ENCODE measurements around the gene HAVCR2.
A peak's percentile ranks its signal among the peaks of the same experiment; 100 is the strongest.

Gene HAVCR2

DNA sequence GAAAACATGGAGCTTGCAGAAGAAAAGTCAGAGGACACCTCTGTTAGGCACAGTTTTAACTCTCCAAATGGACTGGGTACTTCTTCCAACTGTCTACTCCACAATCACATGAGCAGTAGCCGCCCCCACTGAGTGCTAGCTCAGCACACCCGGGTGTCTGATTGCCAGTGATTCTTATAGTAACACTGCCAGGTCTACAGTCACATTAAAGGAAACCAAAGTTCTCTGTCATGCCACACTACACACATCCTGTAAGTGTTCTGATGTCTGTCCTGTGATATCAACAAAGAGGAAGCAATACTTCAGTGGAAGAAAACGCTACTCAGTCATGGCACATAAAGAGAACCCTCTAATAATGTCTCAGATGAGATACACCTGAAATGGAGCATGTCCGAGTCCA lies at the start of gene HAVCR2:
Gene HAVCR2 (minus strand): TSS at position 69 of the 400 bp plus-strand sequence. CDS start 61 bp downstream, at position 8.
- DNase-seq = no peak

DNA sequence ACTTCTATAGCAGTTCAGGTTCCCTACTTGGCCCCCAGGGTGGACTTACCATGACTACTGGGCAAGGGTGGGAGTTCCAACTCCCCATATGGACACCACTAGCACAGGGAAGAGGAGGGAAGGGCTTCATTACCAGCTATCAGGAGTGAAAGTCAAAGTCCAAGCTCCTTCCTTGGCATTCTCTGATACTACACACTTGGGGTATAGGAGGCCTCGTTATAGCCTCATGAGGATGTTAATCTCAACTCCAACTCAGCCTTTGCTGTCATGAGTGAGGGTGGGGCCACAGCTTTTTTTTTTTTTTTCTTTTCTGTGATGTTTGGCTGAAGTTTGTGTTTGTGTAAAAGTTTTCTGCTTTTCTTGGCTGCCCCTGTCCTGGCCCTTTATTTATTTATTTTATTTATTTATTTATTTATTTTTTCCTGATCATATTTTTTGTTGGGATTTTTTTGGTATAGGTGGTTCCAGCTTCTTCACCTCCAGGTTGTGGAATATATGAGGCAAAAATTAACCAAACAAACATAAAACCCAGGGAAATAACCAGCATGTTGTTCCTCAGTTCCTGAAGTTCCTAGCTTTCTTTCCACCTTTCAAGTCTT lies 48.5 kb upstream of the HAVCR2 start:
- no peak for DNase-seq

DNA sequence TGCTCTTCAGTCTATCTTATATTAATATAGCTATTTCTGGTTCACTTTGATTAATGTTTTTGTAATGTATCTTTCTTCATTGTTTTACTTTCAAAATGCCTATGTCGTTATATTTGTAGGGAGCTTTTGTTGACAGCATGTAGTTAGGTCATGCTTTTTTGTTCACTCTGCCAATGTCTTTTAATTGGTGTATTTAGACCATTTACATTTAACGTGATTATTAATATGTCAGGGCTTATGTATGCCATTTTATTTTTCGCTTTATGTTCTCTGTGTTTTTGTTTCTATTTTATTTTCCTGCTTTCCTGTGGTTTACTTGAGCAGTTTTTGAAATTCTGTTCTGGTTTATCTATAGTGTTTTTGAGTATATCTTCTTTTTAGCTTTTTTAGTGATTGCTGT lies 46.5 kb upstream of the HAVCR2 start:
- DNase-seq = no peak

DNA sequence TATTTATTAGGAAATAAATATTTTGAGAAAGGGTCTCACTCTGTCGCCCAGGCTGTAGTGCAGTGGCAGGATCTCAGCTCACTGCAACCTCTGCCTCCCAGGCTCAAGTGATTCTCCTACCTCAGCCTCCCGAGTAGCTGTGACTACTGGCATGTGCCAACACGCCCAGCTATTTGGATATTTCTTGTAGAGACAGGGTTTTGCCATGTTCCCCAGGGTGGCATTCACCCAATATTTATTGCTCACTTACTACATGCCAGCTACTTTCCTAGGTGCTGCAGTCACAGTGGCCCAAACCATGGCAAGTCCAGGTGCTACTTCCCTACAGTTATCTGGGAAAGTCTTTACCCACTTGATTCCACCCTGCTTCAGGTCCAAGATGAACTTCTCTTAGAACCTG lies 42.2 kb upstream of the HAVCR2 start:
- DNase-seq = no peak

DNA sequence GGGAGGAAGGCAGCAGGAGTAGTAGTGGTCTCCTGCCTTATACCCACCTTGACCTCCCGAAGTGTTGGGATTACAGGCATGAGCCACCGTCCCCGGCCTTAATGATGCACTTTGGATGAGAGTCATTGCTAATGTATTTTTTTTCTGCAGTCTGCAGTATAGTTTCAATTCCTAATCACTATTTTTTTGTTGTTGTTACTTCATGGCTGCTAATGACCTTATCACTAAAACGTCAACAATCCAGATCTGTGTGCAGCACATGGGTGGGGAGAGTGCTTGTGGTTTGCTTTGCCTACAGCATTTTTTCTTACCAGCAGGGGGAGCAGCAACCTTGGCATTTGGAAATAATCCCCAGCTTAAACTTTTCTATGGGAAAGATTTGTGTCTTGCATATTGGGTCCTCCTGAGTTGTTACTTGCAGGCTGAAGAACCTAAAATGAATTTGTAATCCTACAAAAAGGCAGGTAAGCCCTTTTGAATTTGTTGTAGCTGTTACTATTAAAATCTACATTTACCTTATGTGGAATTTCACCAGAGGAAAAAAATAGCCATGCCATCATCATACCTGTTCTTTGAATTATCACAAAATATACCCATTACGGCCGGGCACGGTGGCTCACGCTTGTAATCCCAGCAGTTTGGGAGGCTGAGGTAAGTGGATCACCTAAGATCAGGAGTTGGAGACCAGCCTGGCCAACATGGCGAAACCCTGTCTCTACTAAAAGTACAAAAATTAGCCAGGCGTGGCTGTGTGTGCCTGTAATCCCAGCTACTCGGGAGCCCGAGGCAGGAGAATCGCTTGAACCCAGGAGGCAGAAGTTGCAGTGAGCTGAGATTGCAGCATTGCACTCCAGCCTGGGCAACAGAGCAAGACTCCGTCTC lies 40.1 kb upstream of the HAVCR2 start:
- peak; percentile 8 for DNase-seq

DNA sequence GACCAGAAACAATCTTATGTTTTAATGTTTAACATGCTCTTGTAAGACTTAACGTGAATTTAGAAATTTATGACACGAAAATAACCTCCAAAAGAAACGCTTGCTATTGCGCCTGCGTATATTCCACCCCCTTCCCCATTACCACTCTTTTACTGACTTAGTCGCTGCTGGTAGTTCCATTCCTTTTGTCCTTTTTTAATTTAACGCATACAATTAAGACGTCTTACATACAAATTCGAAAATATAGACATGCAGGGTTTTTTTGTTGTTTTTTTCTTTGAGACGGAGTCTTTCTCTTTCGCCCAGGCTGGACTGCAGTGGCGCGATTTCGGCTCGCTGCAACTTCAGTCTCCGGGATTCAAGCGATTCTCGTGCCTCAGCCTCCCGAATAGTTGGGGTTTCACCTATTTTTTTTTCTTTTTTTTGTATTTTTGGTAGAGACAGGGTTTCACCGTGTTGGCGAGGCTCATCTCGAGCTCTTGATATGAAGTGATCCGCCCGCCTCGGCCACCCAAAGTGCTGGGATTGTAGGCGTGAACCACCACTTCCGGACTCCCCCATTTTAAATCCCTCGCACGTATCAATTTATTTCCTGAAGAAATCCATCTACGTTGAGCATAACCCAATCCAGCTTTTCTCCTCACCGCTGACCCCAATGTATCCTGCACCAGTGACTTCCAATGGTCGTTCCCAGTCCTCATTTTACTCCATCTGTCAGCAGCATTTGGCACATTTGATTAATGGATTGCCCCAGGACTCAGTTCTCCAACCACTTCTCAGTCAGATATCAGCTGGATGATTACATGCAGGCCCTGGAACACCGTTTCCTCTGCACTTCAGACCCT lies 34.5 kb upstream of the HAVCR2 start:
- no peak for DNase-seq

DNA sequence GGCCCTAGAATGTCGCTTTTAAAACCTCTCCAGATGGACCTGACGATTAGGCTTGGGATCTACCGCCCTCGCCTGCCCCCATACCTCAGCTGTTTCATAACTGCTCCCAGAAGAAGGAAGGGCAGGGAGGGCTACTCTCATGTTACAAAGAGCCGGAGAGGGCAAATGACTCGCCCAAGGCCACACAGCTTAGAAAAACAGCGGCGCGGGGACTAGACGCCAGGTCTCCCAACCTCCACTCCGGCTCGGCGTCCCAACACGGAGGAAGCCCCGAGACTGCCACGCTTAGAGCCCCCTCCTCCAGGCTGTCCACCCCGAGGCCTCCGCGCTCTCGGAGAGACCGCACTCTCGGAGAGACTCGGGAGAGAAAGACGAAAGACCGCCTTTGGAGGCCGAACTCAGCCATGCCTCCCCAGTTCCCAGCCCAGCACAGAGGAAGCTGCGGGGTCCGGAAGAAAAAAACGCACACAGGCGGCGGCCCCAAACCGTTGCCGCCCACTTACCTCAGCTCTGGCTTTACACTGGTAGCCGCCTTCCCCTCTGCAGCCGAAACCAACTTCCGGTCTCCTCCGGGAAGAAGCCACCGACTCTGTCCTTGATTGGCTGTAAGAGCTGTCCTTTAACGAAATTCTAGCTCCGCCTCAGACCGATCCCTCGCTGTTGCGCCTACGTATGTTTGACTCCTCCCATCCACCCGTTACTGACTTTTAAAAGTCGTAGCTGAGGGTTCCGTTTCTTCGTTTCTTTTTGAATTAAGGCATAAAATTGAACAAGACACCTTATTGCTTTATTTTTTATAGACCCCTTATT lies 33.7 kb upstream of the HAVCR2 start, which contains the start of gene MED7:
Gene MED7 (minus strand): TSS at position 549 of the 810 bp plus-strand sequence. CDS start 3,434 bp downstream, outside the sequence.
- DNase-seq = peak; percentile 89

DNA sequence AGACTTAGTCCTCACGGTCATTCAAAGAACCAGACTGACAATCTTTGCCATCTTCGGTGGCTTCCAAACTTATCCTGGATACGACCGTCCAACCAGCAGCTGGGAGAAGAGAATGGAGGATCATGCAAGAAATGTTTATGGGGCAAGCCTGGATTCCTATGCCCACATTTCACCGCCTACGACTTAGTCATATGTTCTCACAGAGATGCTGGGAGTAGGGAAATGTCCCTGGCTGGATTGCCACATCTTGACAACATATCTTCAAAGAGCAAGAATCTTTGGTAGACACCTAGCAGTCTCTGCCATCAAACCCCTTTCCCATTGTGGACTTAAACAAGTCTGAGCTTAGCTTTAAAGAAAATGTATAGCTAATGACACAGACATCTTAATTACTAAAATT lies 28.8 kb upstream of the HAVCR2 start:
- no peak for DNase-seq

DNA sequence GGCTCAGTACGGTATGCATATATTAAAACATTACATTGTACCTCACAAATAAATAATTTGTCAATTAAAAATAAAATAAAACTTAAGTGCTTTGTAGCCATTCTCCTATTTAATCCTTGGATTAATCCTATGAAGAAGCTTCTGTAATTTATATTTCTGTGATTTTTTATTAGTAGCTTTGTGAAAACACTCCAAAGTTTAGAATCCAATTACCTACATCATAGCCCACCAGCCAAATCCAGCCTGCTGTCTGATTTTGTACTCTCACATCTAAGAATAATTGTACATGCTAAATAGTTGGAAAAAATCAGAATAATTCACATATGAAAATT lies 23.4 kb upstream of the HAVCR2 start:
- no peak for DNase-seq

DNA sequence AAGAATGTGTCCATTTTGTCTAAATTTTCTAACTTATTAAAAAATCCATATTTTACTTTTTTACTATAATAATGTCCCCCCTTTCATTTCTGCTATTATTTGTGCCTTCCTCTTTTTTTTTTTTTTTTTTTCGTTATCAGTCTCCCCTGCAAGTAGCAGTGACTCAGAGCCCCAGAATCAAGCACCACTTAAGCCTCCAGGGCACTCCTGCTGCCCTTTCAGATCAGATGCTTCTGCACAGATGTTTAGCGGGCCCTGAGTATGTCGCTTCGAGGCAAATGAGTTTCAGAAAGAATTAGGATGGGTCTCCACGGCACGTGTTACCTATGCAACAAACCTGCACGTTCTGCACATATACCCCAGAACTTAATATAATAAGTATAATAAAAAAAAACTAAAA lies 22.1 kb upstream of the HAVCR2 start:
- DNase-seq = no peak

DNA sequence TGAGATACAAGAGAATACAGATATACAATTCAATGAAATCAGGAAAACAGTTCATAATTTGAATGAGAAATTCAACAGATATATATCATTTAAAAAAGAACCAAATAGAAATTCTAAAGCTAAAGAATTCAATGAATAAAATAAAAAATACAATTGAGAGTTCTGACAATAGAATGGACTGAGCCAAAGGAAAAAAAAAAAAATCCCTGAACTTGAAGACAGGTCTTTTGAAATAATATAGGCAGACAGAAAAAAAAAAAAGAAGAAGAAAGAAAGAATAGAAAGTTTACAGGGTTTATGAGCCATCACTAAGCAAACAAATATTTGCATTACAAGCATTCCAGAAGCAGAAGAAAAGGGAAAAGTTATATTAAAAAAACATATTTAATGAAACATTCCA lies 12.9 kb upstream of the HAVCR2 start:
- DNase-seq = no peak

DNA sequence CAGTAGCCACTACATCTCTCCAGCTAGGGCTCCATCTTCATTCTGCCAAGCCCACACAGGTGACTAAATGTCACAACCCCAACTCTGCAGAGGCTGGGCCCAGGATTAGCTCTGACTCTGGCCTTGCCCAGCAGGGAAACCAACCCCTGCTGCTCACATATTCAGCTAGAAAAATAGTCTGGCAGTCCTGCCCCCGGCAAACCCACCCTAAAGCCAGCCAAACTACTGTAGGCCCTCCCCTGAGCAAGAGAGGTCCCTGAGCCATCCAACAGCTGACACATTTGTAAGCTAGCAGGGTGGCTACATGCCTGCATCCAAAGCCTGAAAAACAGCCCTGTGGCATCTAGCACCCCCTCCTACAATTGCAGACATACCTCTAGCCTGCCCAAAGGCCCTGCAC lies 11.3 kb upstream of the HAVCR2 start:
- no peak for DNase-seq

DNA sequence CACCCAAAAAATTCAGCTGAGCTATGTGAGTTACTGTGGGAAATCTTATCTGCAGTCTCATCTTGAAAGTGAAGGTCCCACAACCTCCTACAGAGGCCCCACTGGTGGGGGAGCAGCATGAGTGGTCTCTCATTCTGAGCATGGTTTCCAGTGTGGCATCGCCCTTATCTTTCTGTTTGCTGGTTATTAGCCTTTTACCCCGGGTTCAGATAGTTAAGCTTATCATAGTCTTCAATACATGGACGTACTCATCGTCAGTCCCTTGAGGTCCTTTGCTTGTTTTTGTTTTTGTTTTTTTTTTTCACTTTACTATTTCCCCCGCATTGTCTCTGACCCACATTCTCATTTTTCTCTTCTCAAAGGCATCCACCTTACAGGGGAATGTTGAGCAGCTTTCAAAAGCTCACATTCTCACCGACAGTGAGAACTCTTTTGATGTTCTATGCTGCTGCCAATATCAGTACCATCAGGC lies 7.7 kb upstream of the HAVCR2 start:
- no peak for DNase-seq

DNA sequence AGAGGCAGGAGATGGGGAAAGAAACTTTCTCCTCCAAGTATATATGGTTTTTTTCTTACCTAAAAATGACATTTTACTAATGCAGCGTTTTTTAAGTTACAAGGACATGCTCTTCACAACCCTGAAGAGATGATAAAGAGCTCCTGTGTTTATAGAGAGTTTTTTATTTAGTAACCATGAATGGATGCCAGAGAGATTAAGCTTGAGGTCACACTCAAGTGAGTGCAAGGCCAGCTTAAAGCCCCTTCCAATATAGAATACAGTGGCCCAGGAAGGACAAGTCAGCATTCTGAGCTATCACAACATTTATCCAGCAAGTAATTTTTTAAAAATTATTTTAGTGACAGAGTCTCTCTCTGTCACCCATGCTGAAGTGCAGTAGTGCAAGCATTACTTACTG lies 6.7 kb upstream of the HAVCR2 start:
- DNase-seq = no peak

DNA sequence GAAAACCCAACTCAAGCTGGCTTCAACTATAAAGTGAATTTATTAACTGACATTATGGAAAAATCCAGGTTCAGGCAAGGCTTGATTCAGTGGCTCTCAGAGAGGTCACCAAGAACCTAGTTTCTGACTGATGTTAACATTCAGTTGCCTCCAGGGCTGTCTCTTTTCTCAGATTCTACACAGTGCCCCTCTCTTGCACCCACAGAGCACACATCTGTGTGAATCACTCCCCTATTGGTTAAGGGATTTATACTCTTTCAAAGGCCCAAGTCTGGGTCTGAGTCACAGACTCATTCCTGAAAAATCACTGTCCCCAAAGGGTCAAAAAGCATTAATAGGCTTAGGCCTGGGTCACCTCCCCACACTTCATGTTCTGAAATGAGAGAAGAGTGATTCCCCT lies 6.2 kb upstream of the HAVCR2 start:
- no peak for DNase-seq

DNA sequence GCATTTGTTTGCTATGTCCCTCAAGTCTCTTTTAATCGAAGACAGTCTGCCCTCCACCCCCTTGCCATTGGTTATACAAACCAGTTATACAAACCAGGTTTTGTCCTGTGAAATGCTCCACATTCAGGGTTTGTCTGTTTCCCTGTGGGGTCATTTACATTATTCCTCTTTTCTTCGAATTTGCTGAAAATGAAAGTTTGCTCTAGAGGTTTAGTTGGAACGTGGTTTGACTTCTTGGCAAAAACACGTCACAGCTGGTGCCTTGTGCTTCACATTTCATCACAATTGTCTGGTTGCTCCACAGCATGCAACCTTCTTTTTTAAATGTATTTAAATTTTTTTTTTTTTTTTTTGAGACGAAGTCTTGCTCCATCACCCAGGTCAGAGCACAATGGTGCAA lies 4.2 kb upstream of the HAVCR2 start:
- DNase-seq = no peak

DNA sequence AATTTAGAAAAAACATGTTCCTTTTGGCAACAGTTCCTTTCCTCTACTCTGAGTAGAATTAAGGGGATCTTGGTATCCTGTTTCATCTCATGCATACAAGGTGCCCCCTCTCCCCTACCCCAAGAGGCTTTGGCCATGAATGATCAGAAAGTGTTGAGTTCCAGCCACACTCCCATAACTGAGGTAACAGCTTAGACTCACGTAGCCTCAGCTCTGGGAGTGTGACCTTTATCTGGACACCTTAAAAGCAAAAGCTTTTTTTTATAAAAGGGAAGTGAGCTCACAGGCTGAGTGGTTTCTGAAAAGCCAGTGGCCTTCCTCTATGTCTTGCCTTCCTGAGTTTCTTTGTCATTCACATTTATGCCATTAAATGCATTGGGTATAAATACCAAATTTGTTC lies 900 bp upstream of the HAVCR2 start:
- DNase-seq = no peak

DNA sequence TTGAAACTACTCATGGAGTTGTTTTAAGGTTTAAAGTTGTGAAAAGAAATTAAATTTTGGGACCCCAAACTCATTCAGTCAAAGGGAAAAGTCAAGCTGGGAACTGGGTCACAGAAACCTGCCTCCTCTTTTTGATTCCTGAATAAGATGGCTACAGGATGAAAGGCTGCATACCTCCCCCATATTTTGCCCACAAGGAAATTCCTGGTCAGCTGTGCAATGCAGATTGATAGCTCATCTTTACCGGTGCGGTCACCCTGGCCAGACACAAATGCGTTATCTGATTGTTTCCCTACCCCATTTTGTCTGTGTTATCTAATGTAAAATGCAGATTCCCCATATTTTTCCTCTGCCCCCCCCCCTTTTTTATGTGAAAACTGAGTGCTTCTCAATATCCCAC lies 1.3 kb downstream of the HAVCR2 start:
- no peak for DNase-seq

DNA sequence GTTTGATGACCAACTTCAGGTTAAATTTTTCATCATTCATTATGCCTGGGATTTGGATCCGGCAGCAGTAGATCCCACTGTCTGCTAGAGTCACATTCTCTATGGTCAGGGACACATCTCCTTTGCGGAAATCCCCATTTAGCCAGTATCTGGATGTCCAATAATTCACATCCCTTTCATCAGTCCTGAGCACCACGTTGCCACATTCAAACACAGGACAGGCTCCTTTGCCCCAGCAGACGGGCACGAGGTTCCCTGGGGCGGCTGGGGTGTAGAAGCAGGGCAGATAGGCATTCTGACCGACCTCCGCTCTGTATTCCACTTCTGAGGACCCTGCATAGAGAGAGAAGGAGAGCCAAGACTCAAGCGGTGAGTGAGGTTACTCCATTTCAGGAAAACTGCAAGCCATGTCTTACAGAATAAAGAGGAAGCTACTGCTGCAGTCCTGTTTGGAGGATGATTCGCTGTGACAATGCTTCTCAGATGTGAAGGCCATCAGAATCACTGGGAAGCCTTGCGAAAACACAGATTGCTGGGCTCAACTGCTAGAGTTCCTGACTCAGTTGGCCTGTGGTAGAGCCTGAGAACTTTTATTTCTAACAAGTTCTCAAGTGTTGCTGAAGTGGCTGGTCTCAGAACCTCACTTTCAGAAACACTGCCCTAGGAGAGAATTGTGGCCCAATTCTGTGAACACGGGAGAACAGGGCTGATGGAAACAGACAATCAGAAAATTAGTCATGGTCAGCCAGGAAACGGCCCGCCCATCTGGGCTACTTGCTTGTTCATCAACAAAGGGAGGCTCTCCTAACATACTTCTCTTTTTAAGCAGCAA lies 2.0 kb downstream of the HAVCR2 start:
- DNase-seq = no peak

DNA sequence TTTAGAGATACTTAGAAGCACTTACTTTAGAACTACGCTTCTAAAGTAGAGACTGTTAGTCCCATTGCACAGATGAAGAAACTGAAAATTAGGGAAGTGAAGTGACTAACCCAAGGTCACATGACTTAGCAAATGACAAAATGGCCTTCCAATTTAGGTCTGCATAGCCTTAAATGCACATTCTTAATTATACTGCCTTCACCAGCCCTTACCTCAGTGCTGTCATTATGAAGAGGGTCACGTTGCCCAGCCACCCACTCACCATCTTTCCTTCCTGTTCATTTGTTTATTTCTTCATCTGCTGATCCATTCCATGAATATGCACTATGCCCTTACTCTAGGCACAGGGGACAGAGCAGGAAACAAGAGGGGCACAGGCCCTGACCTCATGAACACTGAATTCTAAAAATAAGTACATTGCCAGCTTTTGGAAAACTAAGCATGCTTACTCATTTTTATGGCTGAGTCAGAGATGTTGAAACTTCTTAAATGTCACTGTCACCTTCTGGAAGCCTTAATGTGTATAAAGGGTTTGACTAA lies 8.6 kb downstream of the HAVCR2 start:
- DNase-seq = no peak

DNA sequence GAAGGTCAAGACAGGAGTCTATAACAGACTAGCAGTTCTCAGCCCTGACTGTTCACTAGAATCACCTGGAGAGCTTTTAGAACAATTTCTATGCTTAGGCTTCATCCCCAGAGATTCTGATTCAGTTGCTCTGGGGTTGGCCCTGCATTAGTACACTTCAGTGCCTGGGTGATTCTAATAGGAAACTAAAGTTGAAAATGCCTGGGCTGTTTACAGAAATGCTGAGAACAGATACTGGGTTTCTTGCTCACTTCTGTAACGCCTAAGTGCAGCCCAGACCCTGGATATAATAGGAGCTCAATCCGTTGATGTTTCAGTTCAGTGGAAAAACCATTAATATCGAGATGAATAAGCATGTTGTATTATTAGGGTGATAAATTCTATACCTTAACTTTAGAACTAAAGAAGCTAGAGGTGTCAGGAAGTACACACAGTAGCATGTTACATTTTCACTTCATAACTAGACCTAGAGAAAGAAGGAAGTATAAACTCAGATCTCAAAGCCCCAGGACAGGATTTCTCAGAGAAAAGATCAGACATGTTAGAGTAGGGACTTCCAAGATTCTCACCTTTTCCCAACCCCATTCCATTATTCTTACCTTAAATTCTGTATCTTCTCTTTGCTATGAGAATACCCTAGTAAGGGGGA lies 20.4 kb downstream of the HAVCR2 start:
- DNase-seq = no peak
